ENCODE measurements around the gene N4BP2.

DNA sequence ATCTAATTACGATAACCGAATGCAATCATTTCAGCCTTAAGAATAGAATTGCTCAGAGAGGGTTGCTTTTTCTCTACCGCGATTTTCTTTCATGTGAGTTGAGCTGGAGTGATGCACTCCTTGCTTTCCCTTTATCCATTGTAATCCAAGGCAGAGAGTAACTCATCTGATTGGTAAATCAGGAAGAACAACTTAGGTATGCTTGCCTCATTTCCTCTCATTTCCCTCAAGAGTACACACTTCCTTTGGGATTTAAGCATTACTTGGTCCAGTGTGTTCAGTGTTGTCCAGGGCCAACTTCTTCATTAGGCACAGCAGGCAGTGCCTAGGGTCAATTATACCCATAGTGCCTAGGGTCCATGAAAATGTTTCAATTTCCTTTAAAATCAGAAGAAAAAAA is 15.7 kb upstream of the N4BP2 start:
- TF ChIP-seq POLR2AphosphoS5 (IDR thresholded peaks at IDR 0.05; ENCODE audit: low read depth, low read length) (no peak), SIN3A (IDR thresholded peaks at IDR 0.05; ENCODE audit: borderline replicate concordance, insufficient read depth, low read depth, low read length) (no peak)
- TF ChIP-seq, protein P1, sequence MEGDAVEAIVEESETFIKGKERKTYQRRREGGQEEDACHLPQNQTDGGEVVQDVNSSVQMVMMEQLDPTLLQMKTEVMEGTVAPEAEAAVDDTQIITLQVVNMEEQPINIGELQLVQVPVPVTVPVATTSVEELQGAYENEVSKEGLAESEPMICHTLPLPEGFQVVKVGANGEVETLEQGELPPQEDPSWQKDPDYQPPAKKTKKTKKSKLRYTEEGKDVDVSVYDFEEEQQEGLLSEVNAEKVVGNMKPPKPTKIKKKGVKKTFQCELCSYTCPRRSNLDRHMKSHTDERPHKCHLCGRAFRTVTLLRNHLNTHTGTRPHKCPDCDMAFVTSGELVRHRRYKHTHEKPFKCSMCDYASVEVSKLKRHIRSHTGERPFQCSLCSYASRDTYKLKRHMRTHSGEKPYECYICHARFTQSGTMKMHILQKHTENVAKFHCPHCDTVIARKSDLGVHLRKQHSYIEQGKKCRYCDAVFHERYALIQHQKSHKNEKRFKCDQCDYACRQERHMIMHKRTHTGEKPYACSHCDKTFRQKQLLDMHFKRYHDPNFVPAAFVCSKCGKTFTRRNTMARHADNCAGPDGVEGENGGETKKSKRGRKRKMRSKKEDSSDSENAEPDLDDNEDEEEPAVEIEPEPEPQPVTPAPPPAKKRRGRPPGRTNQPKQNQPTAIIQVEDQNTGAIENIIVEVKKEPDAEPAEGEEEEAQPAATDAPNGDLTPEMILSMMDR (IDR thresholded peaks at IDR 0.05): no peak
- TF ChIP-seq, protein P2, sequence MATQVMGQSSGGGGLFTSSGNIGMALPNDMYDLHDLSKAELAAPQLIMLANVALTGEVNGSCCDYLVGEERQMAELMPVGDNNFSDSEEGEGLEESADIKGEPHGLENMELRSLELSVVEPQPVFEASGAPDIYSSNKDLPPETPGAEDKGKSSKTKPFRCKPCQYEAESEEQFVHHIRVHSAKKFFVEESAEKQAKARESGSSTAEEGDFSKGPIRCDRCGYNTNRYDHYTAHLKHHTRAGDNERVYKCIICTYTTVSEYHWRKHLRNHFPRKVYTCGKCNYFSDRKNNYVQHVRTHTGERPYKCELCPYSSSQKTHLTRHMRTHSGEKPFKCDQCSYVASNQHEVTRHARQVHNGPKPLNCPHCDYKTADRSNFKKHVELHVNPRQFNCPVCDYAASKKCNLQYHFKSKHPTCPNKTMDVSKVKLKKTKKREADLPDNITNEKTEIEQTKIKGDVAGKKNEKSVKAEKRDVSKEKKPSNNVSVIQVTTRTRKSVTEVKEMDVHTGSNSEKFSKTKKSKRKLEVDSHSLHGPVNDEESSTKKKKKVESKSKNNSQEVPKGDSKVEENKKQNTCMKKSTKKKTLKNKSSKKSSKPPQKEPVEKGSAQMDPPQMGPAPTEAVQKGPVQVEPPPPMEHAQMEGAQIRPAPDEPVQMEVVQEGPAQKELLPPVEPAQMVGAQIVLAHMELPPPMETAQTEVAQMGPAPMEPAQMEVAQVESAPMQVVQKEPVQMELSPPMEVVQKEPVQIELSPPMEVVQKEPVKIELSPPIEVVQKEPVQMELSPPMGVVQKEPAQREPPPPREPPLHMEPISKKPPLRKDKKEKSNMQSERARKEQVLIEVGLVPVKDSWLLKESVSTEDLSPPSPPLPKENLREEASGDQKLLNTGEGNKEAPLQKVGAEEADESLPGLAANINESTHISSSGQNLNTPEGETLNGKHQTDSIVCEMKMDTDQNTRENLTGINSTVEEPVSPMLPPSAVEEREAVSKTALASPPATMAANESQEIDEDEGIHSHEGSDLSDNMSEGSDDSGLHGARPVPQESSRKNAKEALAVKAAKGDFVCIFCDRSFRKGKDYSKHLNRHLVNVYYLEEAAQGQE (IDR thresholded peaks at IDR 0.05; ENCODE audit: insufficient read depth in 1 of 2, low read depth in 2 of 2, low read length in 1 of 2): no peak
